DND-41 (cell line): Measurements from ENCODE around the gene CYTIP.

Experiments
- ATAC-seq: fragments of 200-7000 bp; cut with Tn5 transposase; 3 replicates; pipeline ENCODE4 v1.9.1; 2021; ENCODE audit warnings: low read depth; ENCODE audit not compliant: insufficient read depth
- DNase-seq: peaks from one replicate; pipeline ENCODE4 v3.0.0-alpha.2; 2020
- H2AFZ ChIP-seq: 2 replicates; pipeline ENCODE4 v1.6.0; 2012; ENCODE audit warnings: low read depth, low read length
- H3K27ac ChIP-seq: 2 replicates; pipeline ENCODE4 v1.5.1; 2012; ENCODE audit warnings: low read length, inconsistent platforms
- H3K27me3 ChIP-seq: fragments of 200-600 bp; sonication (generic); 2 replicates; pipeline ENCODE4 v1.6.0; 2012; ENCODE audit warnings: low read length, mild to moderate bottlenecking, inconsistent platforms; ENCODE audit not compliant: insufficient read depth, poor library complexity
- H3K36me3 ChIP-seq: 2 replicates; pipeline ENCODE4 v1.5.1; 2012; ENCODE audit warnings: low read length, inconsistent platforms; ENCODE audit not compliant: insufficient read depth
- H3K4me1 ChIP-seq: 2 replicates; pipeline ENCODE4 v1.5.1; 2012; ENCODE audit warnings: mild to moderate bottlenecking, low read length; ENCODE audit not compliant: insufficient read depth
- H3K4me2 ChIP-seq: 2 replicates; pipeline ENCODE4 v1.6.0; 2012; ENCODE audit warnings: mild to moderate bottlenecking, moderate library complexity, low read length, inconsistent platforms; ENCODE audit not compliant: insufficient read depth
- H3K4me3 ChIP-seq, 2 experiments: fragments of 200-600 bp in 1 of 2; shearing (Covaris generic) in 1 of 2; 2 replicates each; pipeline ENCODE4 v1.5.1; 2012 to 2016; ENCODE audit warnings: inconsistent platforms in 2 of 2, low read length in 2 of 2, mild to moderate bottlenecking in 2 of 2, low read depth in 1 of 2, moderate library complexity in 1 of 2
- H3K79me2 ChIP-seq: 2 replicates; pipeline ENCODE4 v1.6.0; 2012; ENCODE audit warnings: low read length, inconsistent platforms; ENCODE audit not compliant: insufficient read depth
- H3K9ac ChIP-seq: 2 replicates; pipeline ENCODE4 v1.6.0; 2012; ENCODE audit warnings: low read depth, mild to moderate bottlenecking, inconsistent platforms, low read length, moderate library complexity
- H3K9me3 ChIP-seq: 2 replicates; pipeline ENCODE4 v1.5.1; 2012; ENCODE audit warnings: low read length, moderate library complexity, mild to moderate bottlenecking, inconsistent platforms; ENCODE audit not compliant: insufficient read depth, severe bottlenecking
- H4K20me1 ChIP-seq: 2 replicates; pipeline ENCODE4 v1.6.0; 2012; ENCODE audit warnings: low read length; ENCODE audit not compliant: insufficient read depth
- CTCF ChIP-seq: IDR thresholded peaks from 2 replicates; pipeline ENCODE4 v1.5.1; 2012; ENCODE audit warnings: borderline replicate concordance, low read length, moderate library complexity, mild to moderate bottlenecking; ENCODE audit not compliant: poor library complexity, severe bottlenecking; ENCODE audit errors: extremely low read depth
- EZH2 ChIP-seq: IDR thresholded peaks from 3 replicates; pipeline ENCODE4 v1.6.1; 2012; ENCODE audit warnings: borderline replicate concordance, low read depth, mild to moderate bottlenecking, moderate library complexity, low read length, inconsistent platforms; ENCODE audit not compliant: severe bottlenecking

Gene CYTIP

GRCh38 chr2:157393348-157393747, 50.5 kb downstream of the CYTIP start:
- H3K9ac ChIP-seq, result no peak overlapping the region
- H3K27me3 ChIP-seq, result no peaks in the 10 kb centered on the region
- H3K36me3 ChIP-seq, result no peaks in the 10 kb centered on the region
- TF ChIP-seq EZH2, result no peak
- no peak for TF ChIP-seq CTCF
- H2AFZ ChIP-seq, result no peak overlapping the region
- DNase-seq, result no peak
- H3K9me3 ChIP-seq, result no peaks in the 10 kb centered on the region
- no peak for ATAC-seq
- H3K4me2 ChIP-seq, result no peak overlapping the region
- H3K4me1 ChIP-seq, result no peaks in the 10 kb centered on the region
- H3K79me2 ChIP-seq, result no peaks in the 10 kb centered on the region
- no peak overlapping the region for H3K4me3 ChIP-seq
- H3K27ac ChIP-seq, result no peak overlapping the region
- H4K20me1 ChIP-seq, result no peaks in the 10 kb centered on the region

- no peaks in the 10 kb centered on the region for H3K27me3 ChIP-seq
- H3K4me2 ChIP-seq, result no peak overlapping the region
- DNase-seq, result no peak
- H3K9ac ChIP-seq, result no peak overlapping the region
- no peaks in the 10 kb centered on the region for H3K79me2 ChIP-seq
- no peaks in the 10 kb centered on the region for H3K36me3 ChIP-seq
- H3K4me1 ChIP-seq, result no peaks in the 10 kb centered on the region
- no peak for TF ChIP-seq CTCF
- no peak for TF ChIP-seq EZH2
- no peaks in the 10 kb centered on the region for H4K20me1 ChIP-seq
- no peaks in the 10 kb centered on the region for H3K9me3 ChIP-seq
- H3K27ac ChIP-seq, result no peak overlapping the region
- no peak overlapping the region for H3K4me3 ChIP-seq
- H2AFZ ChIP-seq, result no peak overlapping the region
- ATAC-seq, result no peak
Measured at GRCh38 chr2:157388827-157389226, 55.1 kb downstream of the CYTIP start.

GRCh38 chr2:157386747-157387146, 57.1 kb downstream of the CYTIP start:
- Histone ChIP-seq H3K36me3 (no peaks in the 10 kb centered on the region), H3K9me3 (no peaks in the 10 kb centered on the region), H3K4me1 (no peaks in the 10 kb centered on the region), H3K4me2 (no peak overlapping the region), H3K27ac (no peak overlapping the region), H3K27me3 (no peaks in the 10 kb centered on the region), H3K79me2 (no peaks in the 10 kb centered on the region), H2AFZ (no peak overlapping the region), H4K20me1 (no peaks in the 10 kb centered on the region), H3K9ac (no peak overlapping the region), H3K4me3 (no peak overlapping the region)
- DNase-seq, result no peak
- ATAC-seq, result no peak
- TF ChIP-seq EZH2 (no peak), CTCF (no peak)

- Histone ChIP-seq H3K36me3 (no peaks in the 10 kb centered on the region), H3K27me3 (no peaks in the 10 kb centered on the region), H3K27ac (no peak overlapping the region), H3K4me1 (no peaks in the 10 kb centered on the region), H3K79me2 (no peaks in the 10 kb centered on the region), H3K4me3 (no peak overlapping the region), H2AFZ (no peak overlapping the region), H4K20me1 (no peaks in the 10 kb centered on the region), H3K9ac (no peak overlapping the region), H3K9me3 (no peaks in the 10 kb centered on the region), H3K4me2 (no peak overlapping the region)
- TF ChIP-seq CTCF (no peak), EZH2 (no peak)
- ATAC-seq (no peak), DNase-seq (no peak)
Measured at GRCh38 chr2:157386247-157386646, 57.6 kb downstream of the CYTIP start.
